Vagina (tissue), 2 donors: ENCODE measurements around the gene SERTAD4. TPM values are rescaled to one million over a fixed set of nuclear protein-coding genes. Genes with fewer than 3 reads are reported as not detected.
A peak's percentile ranks its signal among the peaks of the same experiment; 100 is the strongest.

Experiments used
- DNase-seq, 2 donors: peaks; one replicate each; pipeline ENCODE4 v3.0.0-alpha.2; 2017; ENCODE audit errors: extremely low spot score in 2 of 2
- H3K27ac ChIP-seq: fragments of 200-600 bp; sonication (generic); one replicate; pipeline ENCODE4 v1.5.1; 2019
- H3K27me3 ChIP-seq: fragments of 200-600 bp; sonication (generic); one replicate; pipeline ENCODE4 v1.5.1; 2019
- H3K36me3 ChIP-seq, 2 donors: fragments of 200-600 bp; sonication (generic); one replicate each; pipeline ENCODE4 v1.5.1; 2017 to 2019
- H3K4me1 ChIP-seq: fragments of 200-600 bp; sonication (generic); one replicate; pipeline ENCODE4 v1.5.1; 2019
- H3K4me3 ChIP-seq, 2 donors: fragments of 200-600 bp; sonication (generic); 1 replicate in 1 of 2; 2 replicates in 1 of 2; pipeline ENCODE4 v1.5.1; 2016 to 2019
- H3K9me3 ChIP-seq: fragments of 200-600 bp; sonication (generic); one replicate; pipeline ENCODE4 v1.5.1; 2019
- CTCF ChIP-seq, 3 experiments: fragments of 450-650 bp in 2 of 3; fragments of 200-600 bp in 1 of 3; sonication (generic) in 1 of 3; IDR thresholded peaks; one replicate each; pipeline ENCODE4 v1.5.1; 2017 to 2019; ENCODE audit warnings: antibody characterized with exemption in 3 of 3, mild to moderate bottlenecking in 2 of 3, moderate library complexity in 2 of 3
- POLR2A ChIP-seq, 2 donors: fragments of 450-650 bp; IDR thresholded peaks; one replicate each; pipeline ENCODE4 v1.6.1; 2017; ENCODE audit warnings: antibody characterized with exemption in 2 of 2, mild to moderate bottlenecking in 2 of 2, moderate library complexity in 2 of 2
- POLR2AphosphoS5 ChIP-seq, 2 donors: sonication (generic); formaldehyde crosslinking; IDR thresholded peaks; one replicate each; pipeline ENCODE4 v1.9.0; 2017; ENCODE audit warnings: antibody characterized with exemption in 2 of 2, mild to moderate bottlenecking in 2 of 2, low read depth in 1 of 2; ENCODE audit not compliant: insufficient read depth in 1 of 2
- intact Hi-C: fragments of 100-400 bp; cut with DNase I; formaldehyde crosslinking; loops from one replicate; pipeline ENCODE4 v1.15.1; 2023
- total RNA-seq: library from RNA; depleted of rRNA; stranded (reverse); fragments of >200 nt; gene quantifications from one replicate; pipeline ENCODE4 v1.2.3, GENCODE V29; 2016

SERTAD4 gene
- total RNA-seq, 1 donor from 2014 or later = 2.7 TPM

- Histone ChIP-seq H3K27ac (no peak overlapping the region), H3K4me1 (peaks cover 7% of the 10 kb centered on the region), H3K27me3 (no peaks in the 10 kb centered on the region), H3K9me3 (no peaks in the 10 kb centered on the region), H3K4me3 (no peak overlapping the region), H3K36me3 (no peaks in the 10 kb centered on the region)
- DNase-seq = no peak
- intact Hi-C loops = no loop called here
- TF ChIP-seq CTCF (IDR thresholded peaks at IDR 0.05) (no peak), POLR2AphosphoS5 (IDR thresholded peaks at IDR 0.05; ENCODE audit: insufficient read depth in 1 of 2, low read depth in 1 of 2) (no peak), POLR2A (IDR thresholded peaks at IDR 0.05) (no peak)
Observed at GRCh38 chr1:210223226-210223904, 9.2 kb upstream of the SERTAD4 start.

- no peaks in the 10 kb centered on the region for H3K9me3 ChIP-seq
- H3K27me3 ChIP-seq = no peaks in the 10 kb centered on the region
- H3K36me3 ChIP-seq = no peaks in the 10 kb centered on the region
- DNase-seq = no peak
- H3K4me1 ChIP-seq = peaks cover 14% of the 10 kb centered on the region
- no peak overlapping the region for H3K27ac ChIP-seq
- intact Hi-C loops = no loop called here
- TF ChIP-seq CTCF (IDR thresholded peaks at IDR 0.05) (no peak), POLR2A (IDR thresholded peaks at IDR 0.05) (no peak), POLR2AphosphoS5 (IDR thresholded peaks at IDR 0.05; ENCODE audit: insufficient read depth in 1 of 2, low read depth in 1 of 2) (no peak)
- no peak overlapping the region for H3K4me3 ChIP-seq
Observed at GRCh38 chr1:210228158-210228557, 4.4 kb upstream of the SERTAD4 start.

GRCh38 chr1:210230149-210230695 is 2.4 kb upstream of the SERTAD4 start:
- H3K4me1 ChIP-seq = peaks cover 19% of the 10 kb centered on the region
- no peaks in the 10 kb centered on the region for H3K27me3 ChIP-seq
- intact Hi-C loops = no loop called here
- H3K4me3 ChIP-seq = no peak overlapping the region
- TF ChIP-seq POLR2A (IDR thresholded peaks at IDR 0.05) (no peak), CTCF (IDR thresholded peaks at IDR 0.05) (no peak), POLR2AphosphoS5 (IDR thresholded peaks at IDR 0.05; ENCODE audit: insufficient read depth in 1 of 2, low read depth in 1 of 2) (no peak)
- H3K27ac ChIP-seq = no peak overlapping the region
- no peak for DNase-seq
- no peaks in the 10 kb centered on the region for H3K36me3 ChIP-seq
- H3K9me3 ChIP-seq = no peaks in the 10 kb centered on the region

GRCh38 chr1:210231846-210232510 is 618 bp upstream of the SERTAD4 start:
- H3K9me3 ChIP-seq = no peaks in the 10 kb centered on the region
- peaks cover 28% of the 10 kb centered on the region for H3K4me1 ChIP-seq
- H3K27ac ChIP-seq = peak overlapping the region; percentile 70
- TF ChIP-seq POLR2A (IDR thresholded peaks at IDR 0.05) (no peak), CTCF (IDR thresholded peaks at IDR 0.05) (no peak), POLR2AphosphoS5 (IDR thresholded peaks at IDR 0.05; ENCODE audit: insufficient read depth in 1 of 2, low read depth in 1 of 2) (no peak)
- peak overlapping the region; percentile 59 to 97 for H3K4me3 ChIP-seq
- DNase-seq = no peak
- no peaks in the 10 kb centered on the region for H3K27me3 ChIP-seq
- no peaks in the 10 kb centered on the region for H3K36me3 ChIP-seq
- intact Hi-C loops = no loop called here

- intact Hi-C loops = no loop called here
- TF ChIP-seq POLR2A (IDR thresholded peaks at IDR 0.05) = no peak
- TF ChIP-seq POLR2AphosphoS5 (IDR thresholded peaks at IDR 0.05; ENCODE audit: insufficient read depth in 1 of 2, low read depth in 1 of 2) = no peak
- TF ChIP-seq CTCF (IDR thresholded peaks at IDR 0.05) = no peak
- Histone ChIP-seq H3K9me3 (no peaks in the 10 kb centered on the region), H3K36me3 (no peaks in the 10 kb centered on the region), H3K4me3 (peak overlapping the region; percentile 59 to 97), H3K27me3 (no peaks in the 10 kb centered on the region), H3K4me1 (peaks cover 40% of the 10 kb centered on the region), H3K27ac (peak overlapping the region; percentile 70)
- DNase-seq = no peak
Observed at GRCh38 chr1:210233216-210233494, 559 bp downstream of the SERTAD4 start.
